GDM1 (cell line): ENCODE measurements around the gene TMEM223.
"Not testable (repeated sequence)": the region's sequence is repeated elsewhere in the genome, so short reads cannot be mapped to it uniquely, and the experiment has no call there.

Source experiments
- DNase-seq: peaks from one replicate; lab custom pipeline; 2025; lab: John Stamatoyannopoulos, UW

Gene TMEM223

GRCh38 chr11:62791501-62792201, at the start of gene TMEM223:
TSS of gene TMEM223 (minus strand) at chr11:62792006. CDS start at chr11:62791994, 12 bp downstream.
- DNase-seq: peak; percentile 74

DNA sequence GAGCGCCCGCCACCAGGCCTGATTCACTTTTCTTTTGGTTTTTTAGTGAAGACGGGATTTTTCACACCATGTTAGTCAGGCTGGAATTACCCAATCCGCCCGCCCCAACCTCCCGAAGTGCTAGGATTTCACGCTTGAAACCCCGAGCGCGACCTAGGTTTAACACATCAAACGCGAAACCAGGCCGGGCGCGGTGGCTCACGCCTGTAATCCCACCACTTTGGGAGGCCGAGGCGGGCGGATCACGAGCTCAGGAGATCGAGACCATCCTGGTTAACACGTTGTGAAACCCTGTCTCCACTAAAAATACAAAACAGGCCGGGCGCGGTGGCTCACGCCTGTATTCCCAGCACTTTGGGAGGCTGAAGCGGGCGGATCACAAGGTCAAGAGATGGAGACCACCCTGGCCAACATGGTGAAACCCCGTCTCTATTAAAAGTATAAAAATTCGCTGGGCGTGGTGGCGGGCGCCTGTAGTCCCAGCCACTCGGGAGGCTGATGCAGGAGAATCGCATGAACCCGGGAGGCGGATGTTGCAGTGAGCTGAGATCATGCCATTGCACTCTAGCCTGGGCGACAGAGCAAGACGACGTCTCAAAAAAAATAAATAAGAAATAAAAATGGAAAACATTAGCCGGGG, 49.0 kb upstream of the TMEM223 start:
- not testable (repeated sequence) for DNase-seq

DNA sequence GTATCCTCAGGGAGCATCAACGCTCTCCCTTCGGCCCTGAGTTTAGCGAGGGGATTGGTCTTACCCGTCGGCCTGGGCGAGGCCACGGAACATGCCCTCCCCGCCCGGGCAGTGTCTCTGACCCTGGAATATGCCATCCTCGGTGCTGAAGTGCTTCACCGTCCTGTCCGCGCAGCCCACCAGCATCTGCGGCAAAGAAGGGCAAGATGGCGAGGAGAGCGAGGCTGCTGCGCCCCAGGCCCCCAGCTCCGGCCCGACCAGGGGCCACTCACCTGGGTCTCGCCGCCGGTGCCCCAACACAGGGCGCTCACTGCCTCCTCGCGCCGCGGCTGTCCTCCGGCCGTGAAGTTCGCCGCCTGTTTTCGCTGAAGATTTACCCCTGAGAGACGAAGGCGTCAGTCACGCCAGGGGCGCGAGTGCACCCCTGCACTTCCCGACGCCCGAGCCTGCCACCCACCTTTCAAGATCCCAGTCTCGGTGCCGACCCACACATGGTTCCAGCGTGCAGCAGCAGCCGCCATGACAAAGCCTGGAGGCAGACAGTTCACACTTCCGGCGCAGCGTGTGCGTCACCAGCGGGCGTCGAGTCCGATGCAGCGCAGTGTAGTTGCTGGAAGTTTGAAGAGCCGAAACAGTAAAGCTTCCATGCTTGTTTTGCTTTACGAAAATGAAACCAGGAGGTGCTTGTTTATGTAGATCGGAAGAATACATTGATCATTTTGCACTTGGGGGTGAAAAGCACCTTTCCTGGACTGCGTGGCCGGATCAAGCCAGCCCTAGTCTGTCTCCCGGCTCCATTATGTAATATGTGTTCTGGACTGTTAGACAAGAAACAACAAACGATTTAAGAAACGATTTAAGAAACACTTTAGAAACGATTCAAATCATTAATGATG, 47.5 kb upstream of the TMEM223 start, which contains the start of gene WDR74:
Gene WDR74, minus strand, starts transcription at position 541 of the 896 bp plus-strand sequence. Its CDS starts 20 bp downstream, at position 521.
- peak; percentile 85 for DNase-seq

DNA sequence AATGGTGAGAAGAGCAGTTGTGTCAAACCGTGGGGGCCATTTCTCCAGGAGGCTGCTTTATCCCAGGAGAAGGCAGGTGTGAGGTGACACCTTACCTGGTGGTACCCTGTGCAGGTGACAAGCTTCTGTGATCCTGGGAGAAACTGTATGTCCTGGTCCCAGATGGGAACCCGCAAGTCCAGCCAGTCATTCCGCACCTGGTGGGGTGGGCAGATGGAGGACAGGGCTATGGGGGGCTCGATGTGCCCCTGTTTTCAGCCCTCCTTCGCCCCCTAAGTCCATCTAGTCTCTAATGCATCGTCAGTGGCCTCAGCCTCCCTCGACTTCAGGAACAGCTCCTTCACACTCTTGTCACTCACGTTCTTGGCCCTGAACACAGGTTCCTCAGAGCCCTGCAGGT, 43.5 kb upstream of the TMEM223 start:
- DNase-seq: no peak

GRCh38 chr11:62832336-62833234, 40.8 kb upstream of the TMEM223 start, which contains the start of gene TEX54:
TSS of gene TEX54 (minus strand) at chr11:62832841.
- no peak for DNase-seq

DNA sequence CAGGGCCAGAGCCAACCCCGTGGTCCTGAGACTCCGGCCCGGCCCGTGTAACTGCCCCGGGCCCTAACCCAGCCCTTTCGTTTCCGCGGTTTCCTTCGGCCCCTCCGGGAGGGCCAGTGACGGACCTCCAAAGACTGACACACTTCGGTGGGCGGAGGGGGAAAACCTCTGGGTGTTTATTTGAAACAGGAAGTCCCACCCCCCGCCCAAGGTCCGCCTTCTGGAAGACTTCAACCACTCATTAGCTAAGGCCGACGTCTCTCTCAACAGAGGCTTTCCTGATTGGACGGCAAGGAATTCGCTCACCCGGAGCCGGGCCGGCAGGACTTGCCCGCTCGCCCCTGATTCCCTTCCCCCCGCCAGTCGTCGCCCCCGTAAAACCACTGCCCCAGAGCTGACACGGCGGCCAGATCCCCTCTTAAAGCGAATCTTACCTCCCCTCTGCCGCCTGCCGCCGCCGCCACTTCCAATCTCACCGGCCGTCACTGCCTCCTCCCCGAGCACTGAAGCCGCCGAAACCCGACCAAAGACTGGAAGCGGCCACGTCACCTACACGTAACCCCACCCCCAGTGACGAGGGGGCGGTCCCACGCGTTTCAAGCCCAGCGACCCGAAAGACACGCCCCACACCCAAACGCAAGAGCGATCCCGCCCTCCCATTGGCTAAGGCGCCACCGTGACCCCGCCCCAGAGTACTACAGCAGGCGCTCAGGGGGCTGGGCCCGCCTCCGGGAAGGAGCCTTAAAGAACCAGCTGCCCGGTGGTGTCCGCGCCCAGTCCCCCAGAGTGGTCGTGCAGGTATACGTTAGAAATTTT, 39.9 kb upstream of the TMEM223 start, which contains the start of gene STX5:
Gene STX5, minus strand, starts transcription at position 532 of the 816 bp plus-strand sequence. CDS start 808 bp downstream, outside the sequence.
- peak; percentile 96 for DNase-seq

GRCh38 chr11:62830904-62831519, 39.2 kb upstream of the TMEM223 start:
- DNase-seq: no peak

- not testable (repeated sequence) for DNase-seq
Observed at GRCh38 chr11:62828130-62828529, 36.3 kb upstream of the TMEM223 start.

GRCh38 chr11:62823677-62824076, 31.9 kb upstream of the TMEM223 start:
- no peak for DNase-seq

DNA sequence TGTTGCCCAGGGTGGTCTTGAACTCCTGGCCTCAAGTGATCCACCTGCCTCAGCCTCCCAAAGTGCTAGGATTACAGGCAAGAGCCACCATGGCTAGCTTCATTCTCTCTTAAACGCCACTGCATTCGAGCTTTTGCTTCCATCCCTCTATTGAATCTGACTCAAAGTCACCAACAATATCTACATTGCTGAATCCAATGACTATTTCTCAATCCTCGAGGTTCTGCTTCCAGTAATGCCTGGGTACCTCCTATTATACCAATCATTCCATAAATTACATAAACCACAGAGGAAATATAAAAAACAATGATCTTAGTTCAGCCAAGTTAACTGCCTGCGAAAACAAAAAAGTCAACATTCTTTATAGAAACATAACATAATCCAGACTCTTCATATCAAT, 25.3 kb upstream of the TMEM223 start:
- no peak for DNase-seq

DNA sequence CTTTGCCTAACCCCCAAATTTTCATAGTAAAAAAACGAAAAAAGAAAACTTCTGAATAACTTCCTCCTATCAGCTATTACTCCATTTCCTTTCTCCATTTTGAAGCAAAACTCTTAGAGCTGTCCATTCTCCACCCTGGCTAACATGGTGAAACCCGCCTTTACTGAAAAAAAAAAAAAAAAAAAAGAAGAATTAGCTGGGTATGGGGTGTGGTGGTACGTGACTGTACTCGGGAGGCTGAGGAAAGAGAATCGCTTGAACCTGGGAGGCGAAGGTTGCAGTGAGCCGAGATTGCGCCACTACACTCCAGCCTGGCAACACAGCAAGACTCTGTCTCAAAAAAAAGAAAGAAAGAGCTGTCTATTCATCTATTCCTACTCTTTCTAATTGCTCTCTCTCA, 24.8 kb upstream of the TMEM223 start:
- no peak for DNase-seq

GRCh38 chr11:62811659-62812058, 19.9 kb upstream of the TMEM223 start:
- no peak for DNase-seq

DNA sequence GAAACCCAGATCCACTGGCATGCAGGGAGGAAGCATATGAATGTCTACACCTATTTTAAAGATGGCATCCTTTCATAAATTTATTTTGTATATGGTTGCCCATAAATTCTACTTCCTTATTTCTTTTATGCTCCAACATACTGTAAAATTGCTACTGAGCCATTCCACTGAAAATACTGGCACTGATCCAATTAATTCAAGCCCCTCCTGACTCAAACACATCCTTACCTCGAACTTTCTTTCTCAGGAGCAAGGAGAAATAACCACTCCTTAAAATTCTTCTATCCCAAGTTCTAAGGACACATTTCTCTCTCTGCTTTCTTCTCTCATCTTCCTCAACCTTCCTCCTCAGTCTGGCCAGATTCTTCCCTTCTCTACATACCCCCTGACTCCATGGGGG, 18.9 kb upstream of the TMEM223 start:
- no peak for DNase-seq

DNA sequence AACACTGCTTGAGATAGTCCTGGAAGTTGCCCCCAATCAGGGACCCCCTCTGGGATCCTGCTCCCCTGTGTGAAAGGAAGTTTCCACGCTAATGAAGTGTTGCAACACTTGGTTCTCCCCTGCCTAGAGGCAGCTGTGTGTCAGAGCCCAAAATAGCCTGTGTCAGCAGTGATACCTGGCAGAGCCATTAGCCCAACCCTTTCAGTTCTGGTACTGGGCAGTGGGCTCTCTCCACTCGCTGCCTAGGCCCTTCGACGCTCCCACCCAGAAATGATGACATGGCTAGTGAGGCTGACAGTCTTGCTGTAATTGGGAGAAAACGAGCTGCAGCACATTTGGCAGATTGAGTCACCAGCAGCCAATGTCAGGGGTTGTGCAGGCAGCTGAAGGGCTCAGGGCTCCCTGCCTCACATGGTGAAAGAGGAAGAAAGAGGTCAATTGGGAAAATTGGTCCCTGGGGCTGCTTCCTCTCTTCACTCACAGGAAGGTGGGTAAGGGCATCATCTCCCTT, 14.9 kb upstream of the TMEM223 start:
- no peak for DNase-seq

- DNase-seq: no peak
Observed at GRCh38 chr11:62805961-62806441, 14.2 kb upstream of the TMEM223 start.

GRCh38 chr11:62805076-62805892, 13.5 kb upstream of the TMEM223 start, which contains the start of gene NXF1:
TSS of gene NXF1 (minus strand) at chr11:62805440. CDS start at chr11:62805356, 84 bp downstream.
- DNase-seq: peak; percentile 96

- no peak for DNase-seq
Observed at GRCh38 chr11:62804310-62805075, 12.7 kb upstream of the TMEM223 start.

GRCh38 chr11:62801071-62801470, 9.3 kb upstream of the TMEM223 start:
- no peak for DNase-seq
